ENCODE data around the gene FOXO6.
A peak's percentile ranks its signal among the peaks of the same experiment; 100 is the strongest.

Gene FOXO6

DNA sequence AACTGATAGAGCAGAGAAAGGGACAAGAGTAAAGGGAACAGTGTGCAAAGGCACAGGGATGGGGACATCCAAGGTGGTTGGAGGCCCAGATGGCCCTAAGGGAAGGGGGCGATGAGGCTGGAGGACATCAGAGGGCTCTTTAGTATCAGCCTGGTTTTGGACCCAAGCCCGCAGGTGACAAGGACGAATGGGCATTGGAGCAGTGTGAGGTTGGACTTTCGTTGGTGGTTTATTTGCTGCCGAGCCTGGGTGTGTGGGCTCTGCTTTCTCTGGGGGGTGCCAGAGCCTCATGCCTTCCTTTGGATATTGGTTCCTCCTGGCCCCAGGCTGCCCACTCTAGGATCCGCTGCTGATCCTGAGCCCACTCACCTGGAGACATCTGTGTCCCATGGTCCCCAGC lies 12.1 kb downstream of the FOXO6 start:
- H3K4me2 ChIP-seq (ENCODE audit: low read length) = no peak overlapping the region
- no peaks in the 10 kb centered on the region for H3K36me3 ChIP-seq (ENCODE audit: control insufficient read depth, insufficient read depth, low read length)
- no peak overlapping the region for H2AFZ ChIP-seq
- no peaks in the 10 kb centered on the region for H3K27me3 ChIP-seq (ENCODE audit: control insufficient read depth, insufficient read depth, low read length)
- H3K9me3 ChIP-seq (ENCODE audit: control insufficient read depth, low read length) = no peaks in the 10 kb centered on the region
- H3K27ac ChIP-seq = no peak overlapping the region
- no peak overlapping the region for H3K9ac ChIP-seq
- peaks cover 22% of the 10 kb centered on the region for H3K4me1 ChIP-seq
- no peak overlapping the region for H3K4me3 ChIP-seq (ENCODE audit: low read depth, low read length)
- H3K79me2 ChIP-seq = no peaks in the 10 kb centered on the region
- TF ChIP-seq, protein P1, sequence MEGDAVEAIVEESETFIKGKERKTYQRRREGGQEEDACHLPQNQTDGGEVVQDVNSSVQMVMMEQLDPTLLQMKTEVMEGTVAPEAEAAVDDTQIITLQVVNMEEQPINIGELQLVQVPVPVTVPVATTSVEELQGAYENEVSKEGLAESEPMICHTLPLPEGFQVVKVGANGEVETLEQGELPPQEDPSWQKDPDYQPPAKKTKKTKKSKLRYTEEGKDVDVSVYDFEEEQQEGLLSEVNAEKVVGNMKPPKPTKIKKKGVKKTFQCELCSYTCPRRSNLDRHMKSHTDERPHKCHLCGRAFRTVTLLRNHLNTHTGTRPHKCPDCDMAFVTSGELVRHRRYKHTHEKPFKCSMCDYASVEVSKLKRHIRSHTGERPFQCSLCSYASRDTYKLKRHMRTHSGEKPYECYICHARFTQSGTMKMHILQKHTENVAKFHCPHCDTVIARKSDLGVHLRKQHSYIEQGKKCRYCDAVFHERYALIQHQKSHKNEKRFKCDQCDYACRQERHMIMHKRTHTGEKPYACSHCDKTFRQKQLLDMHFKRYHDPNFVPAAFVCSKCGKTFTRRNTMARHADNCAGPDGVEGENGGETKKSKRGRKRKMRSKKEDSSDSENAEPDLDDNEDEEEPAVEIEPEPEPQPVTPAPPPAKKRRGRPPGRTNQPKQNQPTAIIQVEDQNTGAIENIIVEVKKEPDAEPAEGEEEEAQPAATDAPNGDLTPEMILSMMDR (IDR thresholded peaks at IDR 0.05) = no peak

DNA sequence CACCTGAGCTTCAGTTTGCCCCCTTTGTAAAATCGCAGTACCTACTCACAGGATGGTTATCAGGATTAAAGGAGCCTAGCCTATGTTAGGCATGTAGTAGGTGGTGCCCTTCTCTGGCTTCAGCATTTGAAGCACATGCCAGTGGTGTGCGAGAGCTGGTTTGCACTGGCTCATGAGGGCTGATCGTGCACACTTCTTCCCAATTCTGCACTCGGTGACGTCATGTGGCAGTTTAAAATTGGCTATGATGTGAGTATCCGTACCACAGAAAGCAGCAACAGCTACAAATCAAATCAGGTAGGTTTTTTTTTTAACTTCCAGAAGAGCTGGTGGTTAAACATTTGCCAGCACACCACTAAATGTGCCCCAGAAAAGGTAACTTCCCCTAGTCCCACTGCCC lies 13.5 kb downstream of the FOXO6 start:
- Histone ChIP-seq H3K4me2 (ENCODE audit: low read length) (no peak overlapping the region), H3K9ac (no peak overlapping the region), H3K36me3 (ENCODE audit: control insufficient read depth, insufficient read depth, low read length) (no peaks in the 10 kb centered on the region), H3K27me3 (ENCODE audit: control insufficient read depth, insufficient read depth, low read length) (no peaks in the 10 kb centered on the region), H2AFZ (no peak overlapping the region), H3K4me1 (peaks cover 30% of the 10 kb centered on the region), H3K79me2 (no peaks in the 10 kb centered on the region), H3K9me3 (ENCODE audit: control insufficient read depth, low read length) (no peaks in the 10 kb centered on the region), H3K4me3 (ENCODE audit: low read depth, low read length) (no peak overlapping the region), H3K27ac (no peak overlapping the region)
- TF ChIP-seq, protein P1 (IDR thresholded peaks at IDR 0.05) = no peak

DNA sequence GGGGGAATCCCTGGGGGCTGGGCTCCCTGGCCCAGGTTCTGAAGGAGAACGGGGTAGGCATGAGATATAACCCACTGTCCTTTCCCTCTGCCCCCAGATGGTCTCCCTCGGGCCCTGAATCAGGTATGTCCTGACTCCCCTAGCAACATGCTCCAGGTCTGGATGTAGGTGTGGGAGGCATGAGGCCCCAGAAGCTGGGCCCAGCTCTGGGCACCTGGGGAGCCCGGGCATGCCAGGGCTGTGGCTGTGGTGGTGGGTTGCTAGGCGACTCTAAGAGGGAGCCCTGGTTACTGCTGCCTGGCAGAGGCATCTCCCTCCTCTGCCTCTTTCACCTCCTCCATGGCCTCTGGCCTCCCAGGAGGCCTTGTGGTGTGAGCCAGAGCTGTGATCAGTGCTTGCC lies 16.2 kb downstream of the FOXO6 start:
- no peaks in the 10 kb centered on the region for H3K36me3 ChIP-seq (ENCODE audit: control insufficient read depth, insufficient read depth, low read length)

DNA sequence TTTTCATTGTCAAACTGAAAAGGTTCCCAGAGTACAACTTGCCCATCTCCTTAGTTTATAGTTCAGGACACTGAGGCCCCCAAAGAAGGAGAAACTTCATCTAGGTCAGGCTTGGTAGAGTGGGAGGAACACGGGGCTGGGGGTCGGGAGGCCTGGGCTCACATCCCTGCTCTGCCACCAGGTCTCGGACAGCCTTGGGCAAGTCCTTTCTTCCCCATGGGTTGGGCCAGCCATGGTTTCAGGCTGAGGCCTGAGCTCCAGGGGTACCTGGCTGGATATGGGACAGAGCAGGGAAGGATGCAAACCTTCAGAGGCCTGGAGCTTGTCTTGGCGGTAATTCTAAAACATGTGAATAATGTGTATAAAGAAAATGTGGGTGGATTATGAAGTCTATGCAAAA lies 17.0 kb downstream of the FOXO6 start:
- H3K4me2 ChIP-seq (ENCODE audit: low read length) = no peak overlapping the region
- no peaks in the 10 kb centered on the region for H3K9me3 ChIP-seq (ENCODE audit: control insufficient read depth, low read length)
- TF ChIP-seq, protein P1 (IDR thresholded peaks at IDR 0.05) = no peak
- H3K27me3 ChIP-seq (ENCODE audit: control insufficient read depth, insufficient read depth, low read length) = no peaks in the 10 kb centered on the region
- no peak overlapping the region for H3K4me3 ChIP-seq (ENCODE audit: low read depth, low read length)
- H3K79me2 ChIP-seq = no peaks in the 10 kb centered on the region
- H3K9ac ChIP-seq = no peak overlapping the region
- H3K4me1 ChIP-seq = peaks cover 16% of the 10 kb centered on the region
- H3K27ac ChIP-seq = no peak overlapping the region
- no peak overlapping the region for H2AFZ ChIP-seq
- no peaks in the 10 kb centered on the region for H3K36me3 ChIP-seq (ENCODE audit: control insufficient read depth, insufficient read depth, low read length)

More for the DNA sequence above, 16.2 kb downstream of the FOXO6 start:
- TF ChIP-seq, protein P1 (IDR thresholded peaks at IDR 0.05) = no peak
- no peak overlapping the region for H3K4me2 ChIP-seq (ENCODE audit: low read length)
- peaks cover 17% of the 10 kb centered on the region for H3K4me1 ChIP-seq
- no peak overlapping the region for H3K4me3 ChIP-seq (ENCODE audit: low read depth, low read length)
- H3K9ac ChIP-seq = no peak overlapping the region
- H3K79me2 ChIP-seq = no peaks in the 10 kb centered on the region
- H3K27me3 ChIP-seq (ENCODE audit: control insufficient read depth, insufficient read depth, low read length) = no peaks in the 10 kb centered on the region
- no peaks in the 10 kb centered on the region for H3K9me3 ChIP-seq (ENCODE audit: control insufficient read depth, low read length)
- no peak overlapping the region for H2AFZ ChIP-seq
- no peak overlapping the region for H3K27ac ChIP-seq

DNA sequence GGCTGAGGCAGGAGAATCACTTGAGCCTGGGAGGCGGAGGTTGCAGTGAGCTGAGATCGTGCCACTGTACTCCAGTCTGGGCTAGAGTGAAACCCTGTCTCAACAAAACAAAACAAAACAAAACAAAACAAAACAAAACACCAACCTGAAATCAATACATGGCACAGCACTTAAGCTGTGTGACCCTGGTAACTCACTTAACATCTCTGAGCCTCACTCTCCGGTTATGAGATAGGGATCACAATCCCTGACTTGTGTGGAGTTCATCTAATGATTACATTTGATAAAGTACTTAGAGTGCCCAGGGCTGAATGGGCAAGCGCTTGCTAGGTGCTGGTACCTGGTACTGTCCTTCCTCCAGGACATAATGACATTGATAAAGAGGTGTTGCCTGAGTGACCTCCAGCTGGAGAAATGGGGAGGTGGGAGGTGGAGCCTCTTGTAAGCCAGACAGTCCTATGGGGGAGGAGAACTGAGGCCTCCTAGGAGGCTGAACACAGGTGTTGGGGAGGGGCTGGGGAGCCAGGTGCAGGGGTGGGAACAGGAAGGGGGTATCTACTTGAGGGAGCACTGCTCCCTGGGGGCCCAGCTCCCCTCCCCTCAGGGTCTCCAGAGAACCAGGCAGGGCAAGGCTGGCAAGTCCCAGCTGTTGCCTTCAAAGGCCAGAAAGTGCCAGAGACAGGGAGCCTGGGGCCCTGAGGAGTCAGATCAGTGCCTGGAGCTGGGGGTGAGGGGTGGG lies 17.9 kb downstream of the FOXO6 start:
- TF ChIP-seq, protein P1 (IDR thresholded peaks at IDR 0.05) = no peak
- Histone ChIP-seq H3K4me1 (peaks cover 16% of the 10 kb centered on the region), H3K27ac (no peak overlapping the region), H3K79me2 (no peaks in the 10 kb centered on the region), H3K27me3 (ENCODE audit: control insufficient read depth, insufficient read depth, low read length) (no peaks in the 10 kb centered on the region), H3K9me3 (ENCODE audit: control insufficient read depth, low read length) (no peaks in the 10 kb centered on the region), H3K4me3 (ENCODE audit: low read depth, low read length) (no peak overlapping the region), H2AFZ (no peak overlapping the region), H3K36me3 (ENCODE audit: control insufficient read depth, insufficient read depth, low read length) (no peaks in the 10 kb centered on the region), H3K4me2 (ENCODE audit: low read length) (peak overlapping the region; percentile 56), H3K9ac (no peak overlapping the region)
